Measurements from ENCODE around the gene RFX5. TPM values are rescaled to one million over a fixed set of nuclear protein-coding genes. Genes with fewer than 3 reads are reported as not detected.

RFX5 gene
- total RNA-seq, 1 experiment from 2014 or later = 72.7 TPM

- Histone ChIP-seq H3K9ac (ENCODE audit: extremely low read depth, insufficient read length, low read length) (no peak overlapping the region), H2BK5ac (ENCODE audit: insufficient read length, low read length) (no peak overlapping the region), H4K20me1 (ENCODE audit: control insufficient read depth, insufficient read depth, insufficient read length) (no peaks in the 10 kb centered on the region), H3K79me1 (ENCODE audit: insufficient read depth, low read depth, low read length, poor library complexity, severe bottlenecking) (no peaks in the 10 kb centered on the region), H3K4me1 (ENCODE audit: insufficient read depth, low read length) (no peaks in the 10 kb centered on the region), H3K27ac (ENCODE audit: insufficient read length, low read depth, low read length) (no peak overlapping the region), H3K56ac (ENCODE audit: insufficient read length, low read depth, low read length) (no peak overlapping the region), H3K23ac (ENCODE audit: insufficient read length, low read depth, low read length) (no peak overlapping the region), H3K23me2 (ENCODE audit: insufficient read length, low read depth, low read length, poor library complexity, severe bottlenecking) (no peaks in the 10 kb centered on the region), H4K91ac (ENCODE audit: insufficient read length, low read depth, low read length) (no peak overlapping the region), H3K79me2 (ENCODE audit: insufficient read depth, low read length) (no peaks in the 10 kb centered on the region), H3K14ac (ENCODE audit: insufficient read depth, low read length) (no peak overlapping the region; the same call in 1 of the 2 replicates), H3T11ph (ENCODE audit: low read length) (no peak overlapping the region), H3K9me3 (ENCODE audit: control insufficient read depth, low read depth, low read length) (no peaks in the 10 kb centered on the region), H2AFZ (ENCODE audit: low read length) (no peak overlapping the region), H2BK120ac (ENCODE audit: low read depth, low read length, poor library complexity, severe bottlenecking) (no peak overlapping the region), H3K4me2 (ENCODE audit: insufficient read depth, insufficient read length, low read length) (no peak overlapping the region), H4K5ac (ENCODE audit: insufficient read length, low read depth, low read length) (no peak overlapping the region), H2BK15ac (ENCODE audit: low read depth, low read length) (no peak overlapping the region), H2BK20ac (ENCODE audit: low read depth, low read length, poor library complexity, severe bottlenecking) (no peak overlapping the region), H3K4ac (ENCODE audit: low read depth, low read length) (no peak overlapping the region), H4K8ac (replicated peaks; ENCODE audit: insufficient read length, low read depth, low read length) (no peak overlapping the region), H3K18ac (ENCODE audit: insufficient read length, low read depth, low read length) (no peak overlapping the region), H3K27me3 (ENCODE audit: insufficient read depth, low read length) (no peaks in the 10 kb centered on the region), H2BK12ac (ENCODE audit: insufficient read length, low read depth, low read length) (no peak overlapping the region), H2AK5ac (ENCODE audit: insufficient read length, low read length) (no peak overlapping the region)
- TF ChIP-seq CTCF (conservative IDR thresholded peaks at IDR 0.05) = no peak
- no peaks in the 10 kb centered on the region for H3K27me3 Mint-ChIP-seq (ENCODE audit: low read depth)
- no peak overlapping the region for H3K27ac Mint-ChIP-seq
- H3K36me3 Mint-ChIP-seq (ENCODE audit: insufficient read depth in 1 of 3, low read depth in 3 of 3) = no peaks in the 10 kb centered on the region
- H3K9me3 Mint-ChIP-seq = no peaks in the 10 kb centered on the region; a peak in 1 of 5 replicates
- DNase-seq = no peak
- peaks cover 15 to 34% of the 10 kb centered on the region in 2 experiments for H3K4me1 Mint-ChIP-seq
- WGBS (ENCODE audit: extremely low coverage, insufficient read length, low lambda C conversion rate) = no CpG with 5 or more reads among the region's 14 CpGs
- no peak overlapping the region for H3K4me3 Mint-ChIP-seq
Measured at GRCh38 chr1:151373196-151373595, 26.1 kb upstream of the RFX5 start.

Data from H9 (cell line).